Pancreas (tissue), 10 donors: Measurements from ENCODE around the gene COPS9. TPM values are rescaled to one million over a fixed set of nuclear protein-coding genes. Genes with fewer than 3 reads are reported as not detected.

Source experiments
- ATAC-seq, 4 donors: fragments of 200-7000 bp; cut with Tn5 transposase; one replicate each; pipeline versions ENCODE4 v1.8.0 to v1.9.1; 2020; ENCODE audit warnings: mild to moderate bottlenecking in 4 of 4, moderate library complexity in 4 of 4
- DNase-seq, 6 donors: peaks; one replicate each; pipeline ENCODE4 v3.0.0-alpha.2; 2020
- FAIRE-seq: peaks from 2 replicates; lab custom pipeline; 2012; peaks lifted over from hg19 to GRCh38; lab: Jason Lieb, UNC
- H3K27ac ChIP-seq, 4 donors: fragments of 200-600 bp; sonication (generic); 1 replicate in 3 of 4; 2 replicates in 1 of 4; pipeline versions ENCODE4 v1.5.0 to v1.8.0; 2020
- H3K27me3 ChIP-seq, 4 donors: fragments of 200-600 bp; one replicate each; pipeline ENCODE4 v1.8.0; 2021
- H3K36me3 ChIP-seq, 3 donors: fragments of 200-600 bp; sonication (generic) in 1 of 3; one replicate each; pipeline versions ENCODE4 v1.5.0 to v1.8.0; 2020 to 2021
- H3K4me1 ChIP-seq, 3 donors: fragments of 200-600 bp; one replicate each; pipeline ENCODE4 v1.8.0; 2021
- H3K4me3 ChIP-seq, 4 donors: fragments of 200-600 bp; sonication (generic) in 2 of 4; one replicate each; pipeline versions ENCODE4 v1.5.0 to v1.8.0; 2020 to 2021
- H3K9me3 ChIP-seq, 4 donors: fragments of 200-600 bp; one replicate each; pipeline ENCODE4 v1.8.0; 2021
- WGBS, 2 donors: extraction: QIAGEN DNeasy Blood & Tissue Kit; methylation state at CpG; one replicate each; pipeline ENCODE4 v1.1.7; 2013; 5-methylcytosine and 5-hydroxymethylcytosine counted together
- intact Hi-C, 3 donors: fragments of 100-400 bp; cut with DNase I; formaldehyde crosslinking; loops; one replicate each; pipeline versions ENCODE4 v1.11.1 to v1.14.2; 2022
- polyA plus RNA-seq, 2 donors: library from polyadenylated mRNA; stranded (reverse); fragments of 200-250 nt; gene quantifications; one replicate each; pipeline ENCODE4 v1.2.3, GENCODE V29; 2013
- total RNA-seq, 6 donors: library from RNA; stranded (reverse); fragmentation: NEBNext Ultra II Directional in 4 of 6; extraction: Animal tissue kit (Norgen Biotek cat#: 25700) in 4 of 6; gene quantifications; one replicate each; pipeline versions ENCODE4 v1.2.1 to v1.2.4, GENCODE V29; 2021 to 2023
- TF ChIP-seq, protein P1 (sequence below), 4 donors: fragments of 200-600 bp; sonication (generic) in 3 of 4; IDR thresholded peaks; one replicate each; pipeline versions ENCODE4 v1.5.0 to v1.8.0; 2021; ENCODE audit warnings: antibody characterized with exemption in 4 of 4
- donor health status: healthy with polysubstance abuse.
- donor health status: DM: no; HTN: no; CAD: no; lungs with moderate emphysema.
- donor health status: DM: no; HTN: no; CAD: no.
- donor health status: control.
- donor health status: control.
- donor health status: Bipolar disorder and iron deficiency.
- donor health status: DM: yes; HTN: yes; CAD: no.
- donor health status: DM: no; HTN: no; CAD: no.
- donor health status: DM: no; HTN: no; CAD: no.
- donor health status: DM: yes; HTN: yes; CAD: no.

Gene COPS9
- total and polyA plus RNA-seq, 8 donors = 52.8 to 210 (median 60.1) TPM

DNA sequence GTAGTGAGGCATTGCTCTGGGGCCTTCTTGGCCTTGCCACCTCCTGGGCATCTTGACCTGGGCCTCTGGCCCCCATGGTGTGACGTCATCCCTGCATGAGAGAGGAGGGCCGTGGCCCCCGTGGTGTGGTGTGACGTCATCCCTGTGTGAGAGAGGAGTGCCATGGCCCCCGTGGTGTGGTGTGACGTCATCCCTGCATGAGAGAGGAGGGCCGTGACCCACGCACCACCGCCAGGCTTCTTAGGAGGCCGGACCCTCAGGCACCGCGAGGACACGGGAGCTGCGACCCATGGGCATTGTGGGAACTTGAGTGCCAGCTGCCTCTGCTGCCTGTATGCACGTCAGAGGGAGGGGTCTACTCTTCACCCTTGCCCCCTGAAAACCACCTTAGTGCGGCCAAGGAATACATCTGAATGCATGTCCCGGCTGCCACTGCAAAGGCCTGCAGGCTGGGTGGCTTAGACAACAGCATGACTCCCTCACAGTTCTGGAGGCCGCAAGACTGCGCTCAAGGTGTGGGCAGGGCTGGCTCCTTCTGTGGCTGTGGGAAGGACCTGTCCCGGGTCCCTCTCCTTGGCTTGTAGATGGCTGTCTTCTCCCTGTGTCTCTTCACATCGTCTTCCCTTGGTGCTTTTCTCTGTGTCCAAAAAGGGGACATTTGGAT, 25.1 kb upstream of the COPS9 start:
- Histone ChIP-seq H3K4me1 (no peaks in the 10 kb centered on the region), H3K4me3 (no peak overlapping the region), H3K9me3 (no peaks in the 10 kb centered on the region), H3K27ac (no peak overlapping the region), H3K27me3 (no peaks in the 10 kb centered on the region), H3K36me3 (no peaks in the 10 kb centered on the region)
- intact Hi-C loops = no loop called here
- WGBS, 2 donors = 67 to 80% methylated on average over 20 to 21 of the region's 21 CpGs
- ATAC-seq = no peak
- FAIRE-seq = no peak
- DNase-seq = no peak
- TF ChIP-seq, protein P1, sequence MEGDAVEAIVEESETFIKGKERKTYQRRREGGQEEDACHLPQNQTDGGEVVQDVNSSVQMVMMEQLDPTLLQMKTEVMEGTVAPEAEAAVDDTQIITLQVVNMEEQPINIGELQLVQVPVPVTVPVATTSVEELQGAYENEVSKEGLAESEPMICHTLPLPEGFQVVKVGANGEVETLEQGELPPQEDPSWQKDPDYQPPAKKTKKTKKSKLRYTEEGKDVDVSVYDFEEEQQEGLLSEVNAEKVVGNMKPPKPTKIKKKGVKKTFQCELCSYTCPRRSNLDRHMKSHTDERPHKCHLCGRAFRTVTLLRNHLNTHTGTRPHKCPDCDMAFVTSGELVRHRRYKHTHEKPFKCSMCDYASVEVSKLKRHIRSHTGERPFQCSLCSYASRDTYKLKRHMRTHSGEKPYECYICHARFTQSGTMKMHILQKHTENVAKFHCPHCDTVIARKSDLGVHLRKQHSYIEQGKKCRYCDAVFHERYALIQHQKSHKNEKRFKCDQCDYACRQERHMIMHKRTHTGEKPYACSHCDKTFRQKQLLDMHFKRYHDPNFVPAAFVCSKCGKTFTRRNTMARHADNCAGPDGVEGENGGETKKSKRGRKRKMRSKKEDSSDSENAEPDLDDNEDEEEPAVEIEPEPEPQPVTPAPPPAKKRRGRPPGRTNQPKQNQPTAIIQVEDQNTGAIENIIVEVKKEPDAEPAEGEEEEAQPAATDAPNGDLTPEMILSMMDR (IDR thresholded peaks at IDR 0.05) = no peak

DNA sequence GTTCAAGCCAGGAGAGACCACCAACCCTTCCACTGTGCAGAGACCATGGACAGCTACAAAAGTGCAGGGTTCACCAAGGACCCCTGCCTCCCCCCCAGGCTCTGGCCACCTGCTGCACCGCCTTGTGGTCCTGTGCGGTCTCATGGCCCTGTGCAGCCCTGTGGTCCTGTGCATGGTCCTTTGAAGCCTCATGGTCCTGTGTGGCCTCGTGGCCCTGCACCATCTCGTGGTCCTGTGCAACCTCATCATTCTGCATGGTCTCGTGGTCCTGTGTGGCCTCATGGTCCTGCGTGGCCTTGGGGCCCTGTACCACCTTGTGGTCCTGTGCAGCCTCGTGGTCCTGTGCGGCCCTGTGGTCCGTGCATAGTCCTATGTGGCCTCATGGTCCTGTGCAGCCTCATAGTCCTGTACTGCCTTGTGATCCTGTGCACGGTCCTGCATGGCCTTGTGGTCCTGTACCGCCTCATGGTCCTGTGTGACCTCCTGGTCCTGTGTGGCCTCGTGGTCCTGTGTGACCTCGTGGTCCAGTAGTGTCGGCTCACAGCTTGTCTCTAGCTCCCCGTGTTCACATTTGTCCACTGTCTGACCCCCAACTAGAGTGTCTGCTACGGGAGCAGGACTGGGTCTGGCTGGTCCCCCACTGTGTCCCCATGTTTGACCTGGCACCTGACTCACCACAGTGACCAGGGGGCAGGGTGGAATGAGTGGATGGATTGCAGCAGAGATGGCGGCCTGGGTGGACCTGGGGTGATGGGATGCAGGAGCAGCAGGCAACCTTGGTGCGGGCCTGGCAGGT, 24.4 kb upstream of the COPS9 start:
- intact Hi-C loops = no loop called here
- DNase-seq = no peak
- ATAC-seq = no peak
- WGBS, 2 donors = 68 to 78% methylated on average over 18 of the region's 18 CpGs
- Histone ChIP-seq H3K27me3 (no peaks in the 10 kb centered on the region), H3K27ac (no peak overlapping the region), H3K36me3 (no peaks in the 10 kb centered on the region), H3K4me1 (no peaks in the 10 kb centered on the region), H3K9me3 (no peaks in the 10 kb centered on the region), H3K4me3 (no peak overlapping the region)
- FAIRE-seq = no peak
- TF ChIP-seq, protein P1 (IDR thresholded peaks at IDR 0.05) = no peak

DNA sequence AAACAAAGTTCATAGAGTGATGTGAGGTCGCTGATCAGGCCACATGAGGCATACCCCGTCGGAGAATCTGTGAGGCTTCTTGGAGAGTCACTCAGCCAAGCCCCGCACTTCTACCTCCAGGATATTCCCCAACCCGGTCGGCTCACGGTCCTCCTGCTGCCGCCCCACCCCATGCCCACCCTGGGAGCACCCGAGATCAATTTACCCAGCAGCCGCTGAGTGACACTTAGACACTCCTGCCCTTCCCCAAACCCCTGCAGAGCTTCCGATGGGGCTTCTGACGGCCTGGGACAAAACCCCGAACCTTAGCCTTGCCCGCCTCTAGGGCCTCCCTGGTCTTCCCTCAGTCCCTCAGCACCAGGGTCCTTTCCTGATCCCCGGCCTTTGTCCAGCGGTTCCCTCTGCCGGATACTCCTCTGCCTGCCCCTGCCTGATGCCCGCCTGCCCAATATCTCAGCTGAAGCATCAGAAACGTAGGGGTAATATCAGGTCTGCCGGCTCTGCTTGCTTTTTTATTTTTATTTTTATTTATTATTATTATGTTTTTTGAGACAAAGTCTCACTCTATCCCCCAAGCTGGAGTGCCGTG, 23.2 kb upstream of the COPS9 start:
- no peak for FAIRE-seq
- no peak for ATAC-seq
- DNase-seq = peak in 1 of 6 donors; percentile 37

DNA sequence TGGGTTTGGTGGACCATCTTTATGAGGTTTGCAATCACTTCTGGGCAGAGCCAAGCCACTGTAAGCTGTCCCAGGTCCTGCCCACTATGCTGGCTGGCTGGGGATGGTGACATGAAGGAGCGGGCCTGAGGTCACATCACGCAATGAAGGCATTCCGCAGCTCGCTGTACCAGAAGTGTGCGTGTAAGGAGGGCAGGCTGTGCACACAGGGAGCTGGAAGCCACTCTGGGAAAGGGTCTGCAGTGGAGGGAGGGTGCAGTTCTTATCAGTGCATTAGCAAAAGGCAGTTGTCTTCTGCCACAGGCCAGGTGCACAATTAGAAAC, 21.0 kb upstream of the COPS9 start:
- WGBS, 2 donors = 79 to 85% methylated on average over 5 of the region's 5 CpGs
- Histone ChIP-seq H3K4me1 (no peaks in the 10 kb centered on the region), H3K27ac (no peak overlapping the region), H3K9me3 (no peaks in the 10 kb centered on the region), H3K36me3 (no peaks in the 10 kb centered on the region), H3K27me3 (no peaks in the 10 kb centered on the region), H3K4me3 (no peak overlapping the region)
- FAIRE-seq (no peak), ATAC-seq (no peak), DNase-seq (no peak)
- TF ChIP-seq, protein P1 (IDR thresholded peaks at IDR 0.05) = no peak
- intact Hi-C loops = no loop called here

More for the DNA sequence above, 23.2 kb upstream of the COPS9 start:
- TF ChIP-seq, protein P1 (IDR thresholded peaks at IDR 0.05) = no peak
- intact Hi-C loops = no loop called here
- WGBS, 2 donors = 67 to 73% methylated on average over 21 of the region's 21 CpGs
- H3K36me3 ChIP-seq = no peaks in the 10 kb centered on the region
- H3K4me3 ChIP-seq = no peak overlapping the region
- H3K4me1 ChIP-seq = no peaks in the 10 kb centered on the region
- H3K27ac ChIP-seq = no peak overlapping the region
- H3K9me3 ChIP-seq = no peaks in the 10 kb centered on the region
- no peaks in the 10 kb centered on the region for H3K27me3 ChIP-seq
